ENCODE results near the gene SLC25A20.
A peak's percentile ranks its signal among the peaks of the same experiment; 100 is the strongest.
"Not testable (repeated sequence)": the region's sequence is repeated elsewhere in the genome, so short reads cannot be mapped to it uniquely, and the experiment has no call there.

Gene SLC25A20, protein sequence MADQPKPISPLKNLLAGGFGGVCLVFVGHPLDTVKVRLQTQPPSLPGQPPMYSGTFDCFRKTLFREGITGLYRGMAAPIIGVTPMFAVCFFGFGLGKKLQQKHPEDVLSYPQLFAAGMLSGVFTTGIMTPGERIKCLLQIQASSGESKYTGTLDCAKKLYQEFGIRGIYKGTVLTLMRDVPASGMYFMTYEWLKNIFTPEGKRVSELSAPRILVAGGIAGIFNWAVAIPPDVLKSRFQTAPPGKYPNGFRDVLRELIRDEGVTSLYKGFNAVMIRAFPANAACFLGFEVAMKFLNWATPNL

DNA sequence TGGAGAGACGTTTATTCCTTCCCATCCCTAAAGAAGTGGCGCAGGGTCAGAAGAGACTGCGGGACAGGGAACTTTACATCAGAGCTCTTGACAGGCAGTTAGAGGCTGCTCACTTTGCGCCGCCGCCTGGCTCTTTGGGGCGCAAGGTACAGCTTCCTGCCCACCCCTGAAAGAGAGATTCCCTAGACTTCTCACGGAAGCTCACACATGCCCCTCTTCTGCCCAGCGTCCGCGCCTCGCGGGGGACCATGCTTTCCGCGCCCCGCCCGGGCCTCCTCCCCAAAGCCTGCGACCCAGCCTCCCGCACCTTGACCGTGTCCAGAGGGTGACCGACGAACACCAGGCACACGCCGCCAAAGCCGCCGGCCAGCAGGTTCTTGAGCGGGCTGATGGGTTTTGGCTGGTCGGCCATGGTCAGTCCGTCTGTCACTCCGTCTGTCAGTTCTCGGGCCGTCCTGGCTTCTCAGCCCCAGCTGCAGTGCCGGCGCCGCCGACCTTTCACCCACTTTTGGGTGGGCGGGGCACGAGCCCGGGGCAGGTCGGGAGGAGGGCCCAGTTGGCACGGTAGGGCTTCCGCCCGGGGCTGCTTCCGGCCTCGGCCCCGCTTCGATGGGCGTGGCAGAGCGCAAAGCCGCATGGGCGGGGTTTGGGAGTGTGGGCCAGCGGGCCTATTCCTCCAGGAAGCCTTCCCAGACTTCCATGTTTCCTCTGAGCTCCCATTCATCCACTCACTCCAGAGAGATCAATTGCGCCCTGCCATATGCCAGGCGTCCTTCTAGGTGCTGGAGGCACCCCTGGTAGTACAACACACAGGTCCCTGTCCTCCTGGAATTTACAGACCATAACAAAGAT lies at the start of gene SLC25A20:
TSS of gene SLC25A20 (minus strand) at position 500 of the 852 bp plus-strand sequence. CDS start at position 412, 88 bp downstream.
- DNase-seq (ENCODE audit: low read depth) = peak; percentile 76

DNA sequence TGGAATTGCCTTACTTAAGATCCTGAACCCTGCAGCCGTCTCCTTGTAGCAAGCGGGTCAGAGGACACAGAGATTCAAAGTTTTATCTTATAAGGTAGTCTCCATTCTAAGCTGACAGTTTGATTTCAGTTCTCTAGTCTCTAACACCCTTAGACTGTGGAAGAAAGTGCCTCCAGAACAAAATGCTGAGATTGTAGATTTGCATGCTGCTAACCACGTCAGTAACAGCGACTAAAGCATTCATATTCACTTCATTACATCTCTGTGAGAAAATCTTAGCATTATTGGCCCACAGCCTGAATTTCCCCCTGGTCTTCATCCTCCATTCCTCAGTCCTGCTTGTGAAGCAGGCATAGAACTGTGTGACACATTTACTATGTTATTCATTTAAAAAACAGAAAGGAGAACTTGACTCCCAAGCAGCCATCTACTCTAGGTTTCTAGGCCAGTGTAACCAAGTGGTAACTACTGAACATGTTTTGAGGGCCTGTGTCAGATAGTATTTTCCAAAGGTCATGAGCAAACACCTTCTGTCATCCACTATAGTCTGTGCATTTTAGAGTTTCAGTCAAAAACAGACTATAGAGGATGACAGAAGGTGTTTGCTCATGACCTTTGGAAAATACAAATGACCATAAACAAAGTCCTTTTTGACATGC lies 47.3 kb upstream of the SLC25A20 start:
- no peak for DNase-seq (ENCODE audit: low read depth)

DNA sequence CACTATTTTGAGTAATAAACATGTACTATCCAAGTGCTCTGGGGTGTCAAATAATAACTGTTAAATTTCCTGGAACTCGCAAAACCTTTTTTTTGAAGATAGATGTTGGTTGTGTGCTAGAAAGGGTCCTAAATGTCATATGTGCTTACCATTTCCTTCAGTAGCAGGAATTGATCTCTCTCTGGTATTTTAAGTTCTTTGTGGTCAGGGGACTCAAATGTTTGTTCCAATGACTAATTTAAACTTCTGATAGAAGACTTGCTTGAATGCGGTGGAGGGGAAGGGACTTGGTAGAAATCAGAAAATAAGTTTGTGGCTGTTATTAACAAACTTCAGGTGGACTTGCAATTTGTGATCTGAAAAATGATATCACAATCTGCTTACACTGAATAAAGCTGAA lies 46.8 kb upstream of the SLC25A20 start:
- no peak for DNase-seq (ENCODE audit: low read depth)

DNA sequence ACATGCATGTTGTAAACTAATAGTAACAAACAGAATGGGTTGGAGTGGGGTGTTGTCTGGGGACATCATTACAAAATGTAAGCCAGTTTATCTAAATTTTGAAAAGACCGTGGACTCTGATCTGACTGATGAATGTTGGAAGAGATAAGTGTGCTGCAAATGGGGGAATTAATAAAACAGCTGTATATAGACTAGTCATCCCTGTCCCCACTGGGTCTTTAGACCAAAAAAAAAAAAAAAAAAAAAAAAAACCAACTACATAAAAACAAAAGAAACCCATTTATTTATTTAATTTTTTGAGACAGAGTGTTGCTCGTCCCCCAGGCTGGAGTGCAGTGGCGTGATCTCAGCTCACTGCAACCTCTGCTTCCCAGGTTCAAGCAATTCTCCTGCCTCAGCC lies 40.0 kb upstream of the SLC25A20 start:
- no peak for DNase-seq (ENCODE audit: low read depth)

DNA sequence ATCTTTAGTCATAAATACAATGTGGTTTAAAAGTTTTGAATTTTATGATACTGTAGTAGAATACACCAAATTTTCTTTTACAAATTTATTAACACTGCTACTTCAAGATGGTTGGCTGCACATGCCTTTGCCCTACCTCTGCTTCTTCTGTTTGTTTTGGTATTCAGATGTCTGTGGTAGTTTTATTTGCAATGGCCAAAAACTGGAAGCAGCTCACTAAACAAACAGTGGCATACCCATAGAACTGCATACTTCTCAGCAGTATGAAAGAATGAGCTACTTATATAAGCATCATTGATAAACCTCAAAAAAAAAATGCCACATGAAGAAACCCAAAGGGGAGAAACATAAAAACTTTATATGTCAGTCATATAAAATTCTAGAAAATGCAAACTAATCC lies 39.5 kb upstream of the SLC25A20 start:
- DNase-seq (ENCODE audit: low read depth) = no peak

DNA sequence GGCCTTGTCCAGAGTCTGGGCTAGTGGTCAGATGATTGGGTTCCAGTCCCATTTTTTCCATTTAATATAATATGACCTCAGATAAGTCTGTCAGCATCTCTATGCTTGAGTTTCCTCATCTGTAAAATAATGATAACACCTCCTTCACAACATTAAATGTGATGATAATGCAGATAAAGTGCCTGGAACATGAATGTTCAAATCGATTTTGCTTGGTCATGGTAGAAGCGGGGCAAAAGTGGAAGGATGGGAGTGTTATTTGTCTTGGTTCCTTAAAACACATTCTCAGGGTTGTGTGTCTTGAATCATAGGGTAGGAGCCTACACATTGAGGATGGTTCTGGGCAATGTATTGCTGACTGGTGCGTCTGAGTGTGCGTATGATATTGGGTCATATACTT lies 36.8 kb upstream of the SLC25A20 start:
- DNase-seq (ENCODE audit: low read depth) = no peak

DNA sequence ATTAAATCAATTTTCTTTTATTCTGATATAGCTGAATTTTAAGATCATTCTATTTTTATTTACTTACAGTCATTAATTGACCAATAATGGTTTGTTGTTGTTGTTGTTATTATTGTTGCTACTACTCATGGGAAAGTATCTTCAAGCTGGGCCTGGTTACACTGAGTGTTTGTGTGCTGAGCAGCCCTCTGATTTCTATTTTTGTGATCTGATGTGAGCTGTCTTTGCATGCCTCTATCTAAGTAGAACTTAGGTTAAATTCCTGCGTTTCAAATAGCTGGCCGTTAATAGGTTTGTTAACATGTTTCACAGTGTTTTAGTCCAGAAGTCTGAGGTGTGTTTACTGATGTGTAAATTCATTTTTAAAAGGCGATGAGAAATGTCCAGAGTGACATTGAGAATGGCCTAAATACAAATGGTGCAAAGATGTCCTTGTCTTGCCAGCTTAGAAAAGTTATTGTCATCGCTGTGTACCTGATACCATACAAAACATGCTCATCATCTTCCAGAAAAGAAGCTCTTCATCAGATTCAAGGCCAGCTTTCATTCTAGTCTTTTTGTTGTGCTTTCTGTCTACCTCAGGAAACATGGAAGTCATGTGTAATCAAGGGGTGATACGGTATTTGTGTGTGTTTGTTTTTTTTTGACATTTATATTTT lies 35.8 kb upstream of the SLC25A20 start:
- DNase-seq (ENCODE audit: low read depth) = no peak

DNA sequence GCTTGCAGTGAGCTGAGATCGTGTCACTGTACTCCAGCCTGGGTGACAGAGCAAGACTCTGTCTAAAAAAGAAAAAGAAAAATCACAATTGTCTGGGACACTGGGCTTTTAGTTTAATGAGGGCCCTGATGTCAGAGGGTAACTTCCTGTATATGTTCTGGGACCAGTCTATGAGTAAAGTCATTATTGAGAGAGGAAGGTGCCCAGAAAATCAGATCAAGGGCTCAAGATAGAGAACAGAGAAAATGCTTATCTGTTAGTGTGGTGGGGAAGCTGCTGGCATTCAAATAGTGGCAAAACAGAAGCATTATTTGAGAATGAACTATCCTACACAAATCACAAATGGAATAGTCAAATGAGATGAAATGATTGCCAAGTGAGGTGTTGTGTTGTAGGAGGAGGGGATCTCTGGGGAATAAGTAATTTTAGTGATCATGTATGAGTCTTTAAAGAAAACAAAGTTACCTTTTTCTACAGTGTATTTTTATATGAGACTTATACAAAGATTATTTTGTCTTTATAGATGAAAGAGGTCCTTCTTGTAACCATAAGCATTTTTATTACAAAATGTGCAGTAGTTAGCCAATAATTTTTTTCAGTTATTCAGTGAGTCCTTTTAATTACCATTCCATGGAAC lies 33.4 kb upstream of the SLC25A20 start:
- no peak for DNase-seq (ENCODE audit: low read depth)

DNA sequence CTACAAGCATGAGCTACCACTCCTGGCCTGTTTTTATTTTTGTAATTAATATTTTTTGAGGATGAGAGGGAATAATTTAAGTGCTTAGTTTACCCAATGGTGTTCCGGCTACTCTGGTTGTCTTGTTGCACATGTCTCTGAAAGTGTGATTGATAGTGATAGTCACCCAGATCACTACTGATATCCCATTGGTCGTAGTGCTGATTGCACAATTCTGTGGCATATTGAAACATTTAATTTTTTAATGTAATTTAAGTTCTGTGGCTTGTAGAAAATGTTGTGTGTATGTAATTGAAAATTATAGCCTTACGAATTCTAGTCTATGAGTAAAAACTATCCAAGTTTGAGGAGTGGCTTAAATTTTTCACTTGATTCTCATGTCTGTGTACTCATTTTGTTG lies 31.9 kb upstream of the SLC25A20 start:
- DNase-seq (ENCODE audit: low read depth) = no peak

DNA sequence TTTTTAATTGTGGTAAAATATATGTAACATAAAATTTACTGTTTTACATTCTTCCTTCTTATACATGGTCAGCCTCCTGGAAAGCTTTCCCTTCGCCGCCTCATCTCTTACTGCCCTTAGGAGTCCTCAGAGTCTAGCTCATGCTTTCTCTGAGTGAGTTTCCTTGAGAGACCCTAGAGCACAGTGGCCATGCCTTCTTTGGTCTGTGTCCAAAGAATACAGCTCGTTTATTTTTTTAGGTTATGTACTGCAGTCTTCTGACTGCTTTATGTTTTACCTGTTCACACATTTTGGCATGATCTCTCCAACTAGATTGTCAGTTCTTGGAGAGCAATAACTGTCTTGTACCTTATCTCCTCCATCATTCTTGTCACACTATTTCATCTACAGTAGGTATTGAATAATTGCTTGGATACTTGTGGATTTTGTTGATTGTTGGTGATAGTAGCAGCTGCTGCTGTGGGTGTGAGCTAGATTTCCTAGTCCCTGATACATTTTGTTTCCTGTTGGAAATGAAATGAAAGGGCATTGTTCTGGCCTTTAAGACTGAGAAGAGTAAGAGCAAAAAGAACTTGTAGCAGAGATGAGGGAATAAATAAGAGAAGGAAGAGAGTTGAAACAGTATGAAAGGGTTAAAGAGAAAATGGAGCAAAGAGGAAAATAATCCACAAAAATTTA lies 30.8 kb upstream of the SLC25A20 start:
- no peak for DNase-seq (ENCODE audit: low read depth)

DNA sequence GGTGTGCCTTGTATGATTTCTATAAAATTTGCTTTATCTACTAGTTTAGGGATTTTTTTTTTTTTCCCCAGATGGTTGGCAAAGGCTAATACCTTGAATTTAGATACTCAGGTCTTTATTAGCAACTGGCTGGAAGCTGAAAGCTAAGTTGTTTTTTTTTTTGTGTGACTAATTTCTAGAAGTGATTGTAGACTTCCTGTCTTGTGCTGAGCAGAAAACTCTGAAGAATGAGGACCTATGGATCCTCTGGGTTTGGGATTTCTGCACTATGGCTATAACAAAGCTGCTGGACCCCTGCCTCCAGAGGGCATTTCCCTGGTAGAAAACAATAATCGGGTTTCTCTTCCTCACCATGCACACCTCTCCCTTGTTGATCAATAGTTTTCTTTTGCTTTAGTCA lies 30.0 kb upstream of the SLC25A20 start:
- no peak for DNase-seq (ENCODE audit: low read depth)

DNA sequence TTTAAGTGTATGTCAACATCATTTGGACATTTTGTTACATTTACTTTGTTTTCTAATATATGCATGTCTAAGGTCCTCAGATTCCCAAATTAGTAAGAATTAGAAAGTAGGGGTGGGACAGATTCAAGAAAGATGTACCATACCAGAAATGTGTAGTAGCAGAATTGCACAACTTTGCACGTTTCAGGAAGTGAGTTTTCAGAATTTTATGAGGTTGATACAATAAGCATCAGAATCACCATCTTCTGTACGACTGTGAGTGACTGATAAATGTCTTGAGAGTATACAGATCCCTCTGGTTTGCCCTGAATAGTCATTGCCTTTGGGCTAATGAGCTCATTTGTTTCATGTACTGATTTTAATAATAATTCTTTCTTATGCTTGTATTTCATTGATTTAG lies 29.2 kb upstream of the SLC25A20 start:
- DNase-seq (ENCODE audit: low read depth) = no peak

DNA sequence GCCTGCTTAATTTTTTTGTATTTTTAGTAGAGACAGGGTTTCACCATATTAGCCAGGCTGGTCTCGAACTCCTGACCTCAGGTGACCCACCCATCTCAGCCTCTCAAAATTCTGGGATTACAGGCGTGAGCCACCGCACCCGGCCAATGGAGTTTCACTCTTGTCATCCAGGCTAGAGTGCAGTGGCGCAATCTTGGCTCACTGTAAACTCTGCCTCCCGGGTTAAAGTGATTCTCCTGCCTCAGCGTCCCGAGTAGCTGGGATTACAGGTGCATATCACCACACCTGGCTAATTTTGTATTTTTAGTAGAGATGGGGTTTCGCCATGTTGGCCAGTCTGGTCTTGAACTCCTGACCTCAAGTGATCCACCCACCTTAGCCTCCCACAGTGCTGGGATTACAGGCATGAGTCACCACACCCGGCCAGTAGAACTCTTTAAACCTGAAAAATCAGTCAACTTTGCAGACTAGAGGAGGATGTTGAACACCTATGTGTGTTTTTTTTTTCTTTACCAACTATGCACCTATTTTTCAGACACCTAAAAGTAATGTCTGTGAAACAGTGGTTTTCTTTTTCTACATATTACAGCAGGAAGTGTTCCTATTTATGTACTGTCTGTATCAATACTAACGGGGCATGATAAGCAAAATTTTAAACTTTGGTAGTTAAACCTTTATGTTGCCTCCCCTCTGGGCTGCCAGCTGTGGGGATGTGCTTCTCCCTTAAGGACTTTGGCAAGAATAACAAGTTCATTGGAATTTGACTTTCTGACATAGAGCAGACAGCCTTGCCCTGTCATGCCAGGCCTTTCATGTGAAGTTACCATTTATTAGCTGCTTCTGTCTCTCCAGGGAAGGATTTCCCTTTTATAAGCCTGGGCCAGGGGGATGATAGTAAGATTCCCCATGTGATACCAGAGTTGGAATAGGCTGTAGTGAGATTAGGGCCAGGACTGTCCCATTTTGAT lies 28.0 kb upstream of the SLC25A20 start:
- no peak for DNase-seq (ENCODE audit: low read depth)

DNA sequence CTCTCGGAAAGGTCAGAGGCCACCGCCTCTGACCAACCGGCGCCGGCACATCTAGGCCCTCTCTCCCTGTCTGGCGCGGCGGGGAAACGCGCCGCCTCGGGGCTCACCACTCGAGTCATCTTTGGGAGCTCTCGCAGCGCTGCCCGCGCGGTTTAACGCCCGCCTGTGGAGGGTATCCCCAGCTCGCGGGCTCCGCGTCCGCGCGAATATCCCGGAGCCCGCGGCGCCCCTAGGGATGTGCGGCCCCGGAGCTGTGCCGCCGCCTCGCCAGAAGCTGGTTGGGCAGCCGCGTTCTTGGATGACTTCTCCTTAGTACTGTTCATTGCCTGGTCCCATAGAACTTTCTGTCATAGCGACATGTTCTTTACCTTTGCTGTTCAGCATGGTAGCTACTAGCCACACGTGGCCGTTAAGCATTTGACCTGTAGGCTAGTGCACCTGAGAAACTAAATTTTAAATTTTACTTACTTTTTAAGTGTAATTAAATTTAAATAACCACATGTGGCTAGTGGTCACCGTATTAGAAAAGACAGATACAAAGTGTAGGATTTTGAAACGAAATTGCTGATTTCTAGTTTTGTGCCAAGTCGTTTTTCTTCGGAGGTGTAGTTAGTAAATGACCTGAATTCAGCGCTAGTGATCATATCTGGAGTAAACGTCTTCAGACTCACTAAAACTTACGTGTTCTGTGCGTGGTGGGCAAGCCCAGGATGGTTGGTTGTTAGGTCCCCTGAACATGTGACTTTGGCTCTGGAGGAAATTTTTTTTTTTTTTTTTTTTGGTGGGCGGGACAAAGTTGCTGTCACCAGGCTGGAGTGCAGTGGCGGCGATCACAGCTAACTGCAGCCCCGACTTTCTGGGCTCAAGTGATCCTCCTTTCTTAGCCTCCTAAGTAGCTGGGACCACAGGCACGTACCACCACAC lies 20.8 kb upstream of the SLC25A20 start:
- no peak for DNase-seq (ENCODE audit: low read depth)

DNA sequence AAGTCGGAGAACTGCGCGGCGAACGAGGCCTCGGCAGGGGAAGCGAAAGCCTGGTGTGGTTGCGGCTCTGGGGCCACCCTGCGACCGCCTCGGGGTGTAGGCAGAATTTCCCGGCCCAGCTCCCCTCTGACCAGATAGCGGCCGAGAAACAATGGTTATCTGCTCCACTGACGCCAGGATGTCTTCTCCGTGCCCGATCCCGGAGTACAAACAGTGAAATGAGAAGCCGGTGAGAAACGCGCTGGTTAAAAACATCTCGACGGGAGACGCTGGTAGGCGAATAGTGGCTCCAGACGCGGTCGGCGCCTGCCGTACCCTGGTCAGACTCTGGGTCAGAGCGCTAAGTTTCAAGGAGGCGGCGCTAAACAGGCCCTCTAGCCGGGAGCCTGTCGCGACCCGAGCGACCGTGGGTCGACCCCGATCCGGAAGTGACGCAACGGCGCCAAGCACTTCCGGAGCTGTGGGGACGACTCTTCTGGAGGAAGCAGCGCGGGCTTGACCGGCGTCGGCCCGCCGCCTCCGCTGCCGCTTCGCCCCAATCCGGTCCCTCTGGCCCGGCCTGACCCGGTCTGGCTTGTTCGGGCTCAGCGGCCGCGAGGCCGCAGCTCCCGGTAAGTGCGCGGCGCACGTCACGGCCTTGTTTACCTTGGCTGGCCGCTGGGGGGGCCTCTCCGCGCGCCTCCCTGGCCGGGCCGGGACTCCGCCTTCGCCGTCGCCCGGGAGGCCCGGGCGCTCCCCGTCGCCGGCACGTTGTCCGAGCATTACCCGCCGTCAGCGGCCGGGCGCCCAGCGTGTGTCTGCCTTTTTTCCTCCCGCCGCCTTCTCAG lies 19.9 kb upstream of the SLC25A20 start, which contains the start of gene ARIH2:
TSS of gene ARIH2 (plus strand) at position 455 of the 827 bp plus-strand sequence. CDS start 8,717 bp downstream, outside the sequence.
- DNase-seq (ENCODE audit: low read depth) = peak; percentile 89

DNA sequence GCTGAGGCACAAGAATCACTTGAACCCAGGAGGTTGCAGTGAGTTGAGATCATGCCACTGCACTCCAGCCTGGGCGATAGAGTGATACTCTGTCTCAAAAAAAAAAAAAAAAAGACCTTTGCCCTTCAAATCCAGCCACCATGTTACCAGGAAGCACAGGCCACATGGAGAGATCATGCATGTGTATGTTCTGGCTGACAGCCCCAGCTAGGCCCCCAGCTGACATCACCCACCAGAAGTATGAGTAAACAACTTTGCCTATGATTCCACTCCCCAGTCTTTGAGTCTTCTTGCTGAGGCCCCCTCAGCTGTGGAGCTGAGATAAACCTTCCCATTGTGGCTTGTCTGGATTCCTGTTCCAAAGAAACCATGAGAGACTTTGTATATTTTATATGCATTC lies 16.6 kb upstream of the SLC25A20 start:
- no peak for DNase-seq (ENCODE audit: low read depth)

DNA sequence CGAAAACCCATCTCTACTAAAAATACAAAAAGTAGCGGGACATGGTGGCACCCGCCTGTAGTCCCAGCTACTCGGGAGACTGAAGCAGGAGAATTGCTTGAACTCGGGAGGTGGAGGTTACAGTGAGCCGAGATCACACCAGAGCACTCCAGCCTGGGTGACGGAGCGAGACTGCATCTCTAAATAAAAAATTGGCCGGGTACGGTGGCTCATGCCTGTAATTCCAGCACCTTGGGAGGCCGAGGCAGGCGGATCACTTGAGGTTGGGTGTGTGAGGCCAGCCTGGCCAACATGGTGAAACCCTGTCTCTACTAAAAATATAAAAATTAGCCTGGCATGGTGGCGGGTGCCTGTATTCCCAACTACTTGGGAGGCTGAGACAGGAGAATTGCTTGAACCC lies 8.3 kb upstream of the SLC25A20 start:
- DNase-seq (ENCODE audit: low read depth) = not testable (repeated sequence)

DNA sequence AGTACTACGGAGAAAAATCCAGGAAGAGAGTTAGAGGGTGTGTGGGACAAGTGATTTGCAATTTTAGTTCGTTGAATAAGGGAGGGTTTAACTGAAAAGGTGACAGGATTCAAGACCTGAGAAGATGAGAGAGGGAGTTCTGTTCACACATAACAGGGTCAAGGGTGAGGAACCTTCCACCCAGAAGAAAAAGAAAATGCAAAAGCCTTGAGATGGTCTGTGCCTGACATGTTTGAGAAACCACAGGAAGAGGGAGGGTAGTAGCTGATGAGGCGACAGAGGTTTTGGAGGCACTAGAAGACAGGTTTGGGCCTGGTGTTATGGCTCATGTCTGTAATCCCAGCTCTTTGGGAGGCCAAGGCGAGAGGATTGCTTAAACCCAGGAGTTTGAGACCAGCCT lies 591 bp upstream of the SLC25A20 start:
- no peak for DNase-seq (ENCODE audit: low read depth)
